ENCODE results near the gene FAM170B.

FAM170B gene
- 0 to 0.24 (median 0) reads per million in 4 donors for total RNA-seq

- no peak for DNase-seq
Observed at GRCh38 chr10:49133706-49134248, at the start of gene FAM170B. Gene FAM170B (minus strand): TSS chr10:49134021. CDS start chr10:49133918, 103 bp downstream.

DNA sequence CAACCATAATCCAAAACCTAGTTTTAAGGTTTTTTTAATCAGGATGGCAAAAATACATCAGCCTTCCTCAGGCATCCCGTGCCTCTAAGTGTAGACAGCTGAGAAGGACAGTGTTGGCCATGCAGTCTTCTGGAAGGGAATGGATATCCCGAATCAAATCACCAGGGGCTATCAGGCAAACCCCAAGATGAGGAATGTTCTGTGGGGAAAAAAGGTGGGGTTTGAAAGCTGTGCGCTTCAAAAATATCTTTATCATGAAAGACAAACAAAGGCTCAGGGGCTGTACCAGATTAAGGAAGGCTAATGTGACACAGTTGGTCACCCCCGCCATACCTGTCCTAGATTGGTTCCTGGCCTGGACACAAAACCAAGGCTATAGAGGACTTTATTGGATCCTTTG is 49.0 kb upstream of the FAM170B start:
- DNase-seq: no peak

GRCh38 chr10:49180444-49180860 is 46.6 kb upstream of the FAM170B start:
- peak in 1 of 5 donors; percentile 42 for DNase-seq

DNA sequence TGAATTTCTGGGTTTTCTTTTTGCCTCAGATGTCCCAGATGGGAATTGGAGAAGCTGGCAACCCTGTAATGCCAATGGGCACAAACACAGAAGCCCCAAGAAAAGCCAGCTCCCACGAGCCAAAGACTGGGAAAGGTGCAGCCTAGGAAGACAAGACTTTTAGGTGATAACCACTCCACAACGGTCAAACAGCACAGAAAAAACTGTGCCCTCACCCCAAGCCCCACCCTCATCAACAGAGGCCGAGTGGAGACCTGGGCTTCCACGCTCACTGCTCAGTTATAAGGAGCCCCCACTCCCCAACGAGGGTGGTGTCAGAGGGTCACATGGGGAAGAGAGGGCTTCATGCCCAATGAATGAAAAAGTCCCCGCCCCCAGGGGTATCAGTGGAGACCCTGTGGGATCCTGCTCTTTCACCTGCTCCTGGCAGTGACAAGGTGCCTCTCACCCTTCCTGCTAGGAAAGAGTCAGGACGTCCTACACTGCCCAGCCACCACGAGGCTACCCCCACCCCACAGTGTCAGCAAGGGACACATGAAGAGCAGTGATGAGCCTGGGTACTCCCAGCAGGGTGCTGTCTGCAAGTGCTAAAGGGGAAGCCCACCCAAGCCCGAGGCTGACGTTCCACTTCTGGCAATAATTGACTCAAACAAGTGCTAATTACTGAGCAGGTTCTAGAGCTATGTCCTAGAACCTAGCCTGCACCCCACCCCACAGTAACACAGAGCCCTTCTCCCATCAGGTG is 46.0 kb upstream of the FAM170B start:
- DNase-seq: no peak

DNA sequence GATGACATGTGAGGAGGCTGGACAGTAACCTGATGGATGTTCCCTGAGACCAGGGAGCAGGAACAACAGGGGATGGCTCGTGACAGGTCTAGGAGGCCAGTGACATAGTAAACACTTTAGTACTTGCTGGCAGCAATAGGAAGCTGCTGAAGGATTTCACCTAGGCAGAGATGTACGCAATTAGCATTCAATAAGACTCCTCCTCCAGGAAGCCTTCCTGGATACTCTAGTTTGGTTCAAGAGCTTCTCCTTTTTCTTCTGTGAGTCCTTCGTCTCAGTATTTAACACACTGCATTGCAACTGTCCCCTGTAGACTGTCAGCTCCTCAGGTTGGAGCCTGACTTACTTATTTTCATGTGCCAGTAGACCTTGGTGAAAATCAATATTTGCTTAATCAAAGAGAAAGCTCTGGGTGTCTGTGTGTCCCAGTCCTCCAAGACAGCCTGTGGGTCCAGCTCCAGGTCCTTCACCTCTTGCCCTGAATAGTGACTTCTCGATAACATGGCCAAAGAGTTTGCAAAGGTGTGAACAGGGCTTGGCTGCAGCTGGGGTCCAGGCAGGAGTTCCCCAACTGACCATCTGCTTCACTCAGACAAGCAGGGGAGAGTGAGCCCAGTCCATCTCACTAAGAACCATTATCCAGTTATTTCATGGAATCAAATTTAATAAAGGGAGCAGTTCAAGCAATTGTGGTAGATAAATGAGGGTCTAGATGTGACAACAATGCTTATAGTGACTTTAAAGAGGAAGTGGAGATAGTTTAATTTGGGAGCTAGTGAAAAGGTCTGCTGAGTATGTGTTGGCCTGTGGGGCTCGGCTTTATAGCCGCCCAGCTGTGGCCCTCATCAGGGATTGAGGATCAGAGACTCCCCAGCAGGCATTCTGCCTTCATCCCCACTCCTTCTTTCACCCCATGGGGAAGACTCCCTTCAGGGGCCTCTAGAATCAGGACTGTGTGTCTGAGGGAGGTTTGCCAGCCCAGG is 45.0 kb upstream of the FAM170B start:
- DNase-seq: no peak

DNA sequence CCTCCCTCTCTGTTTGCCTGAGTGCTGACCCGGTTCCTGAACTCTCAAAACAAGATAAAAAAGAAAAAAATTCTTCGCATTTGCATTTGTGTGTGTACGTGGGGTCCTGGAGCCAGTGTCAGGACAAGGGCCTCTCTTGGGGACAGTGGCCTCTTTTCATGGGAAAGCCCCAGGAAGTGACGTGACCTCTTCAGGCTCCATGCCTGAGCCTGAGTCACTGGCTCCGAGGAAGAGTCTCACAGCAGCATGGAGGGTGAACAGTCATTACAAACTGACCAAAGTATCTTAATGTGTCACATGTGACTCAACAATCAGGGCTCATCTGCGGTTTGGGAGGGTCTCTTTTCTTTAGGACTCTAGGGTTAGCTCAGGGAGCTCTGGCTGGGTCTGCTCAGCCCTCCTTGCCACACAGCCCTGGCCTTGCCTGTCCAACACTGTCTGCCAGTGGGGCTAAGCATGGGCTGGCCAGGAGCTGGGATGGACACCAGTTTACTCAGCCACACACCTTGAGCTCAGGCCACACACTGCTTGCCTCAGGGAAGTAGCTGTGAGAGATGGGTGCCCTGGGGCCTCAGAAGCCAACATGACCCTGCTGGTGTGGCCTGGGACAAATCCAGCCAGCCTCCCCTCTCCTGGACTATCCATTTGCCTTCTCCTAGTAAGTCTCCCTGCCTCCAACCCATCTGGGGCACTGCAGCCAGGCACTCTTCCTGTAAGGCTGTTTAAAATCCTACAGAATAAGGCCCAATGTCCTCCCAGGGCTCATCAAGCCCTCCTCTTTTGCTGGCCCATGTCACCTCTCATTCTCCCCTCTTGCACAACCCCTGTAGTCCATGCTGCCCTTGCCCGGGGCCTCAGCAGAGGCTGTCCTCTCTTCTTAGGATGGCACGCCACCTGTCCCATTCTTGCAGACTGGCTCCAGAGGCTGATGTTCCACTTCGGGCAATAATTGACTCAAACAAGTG is 43.9 kb upstream of the FAM170B start:
- peak in 2 of 5 donors; percentile 19 to 92 for DNase-seq

DNA sequence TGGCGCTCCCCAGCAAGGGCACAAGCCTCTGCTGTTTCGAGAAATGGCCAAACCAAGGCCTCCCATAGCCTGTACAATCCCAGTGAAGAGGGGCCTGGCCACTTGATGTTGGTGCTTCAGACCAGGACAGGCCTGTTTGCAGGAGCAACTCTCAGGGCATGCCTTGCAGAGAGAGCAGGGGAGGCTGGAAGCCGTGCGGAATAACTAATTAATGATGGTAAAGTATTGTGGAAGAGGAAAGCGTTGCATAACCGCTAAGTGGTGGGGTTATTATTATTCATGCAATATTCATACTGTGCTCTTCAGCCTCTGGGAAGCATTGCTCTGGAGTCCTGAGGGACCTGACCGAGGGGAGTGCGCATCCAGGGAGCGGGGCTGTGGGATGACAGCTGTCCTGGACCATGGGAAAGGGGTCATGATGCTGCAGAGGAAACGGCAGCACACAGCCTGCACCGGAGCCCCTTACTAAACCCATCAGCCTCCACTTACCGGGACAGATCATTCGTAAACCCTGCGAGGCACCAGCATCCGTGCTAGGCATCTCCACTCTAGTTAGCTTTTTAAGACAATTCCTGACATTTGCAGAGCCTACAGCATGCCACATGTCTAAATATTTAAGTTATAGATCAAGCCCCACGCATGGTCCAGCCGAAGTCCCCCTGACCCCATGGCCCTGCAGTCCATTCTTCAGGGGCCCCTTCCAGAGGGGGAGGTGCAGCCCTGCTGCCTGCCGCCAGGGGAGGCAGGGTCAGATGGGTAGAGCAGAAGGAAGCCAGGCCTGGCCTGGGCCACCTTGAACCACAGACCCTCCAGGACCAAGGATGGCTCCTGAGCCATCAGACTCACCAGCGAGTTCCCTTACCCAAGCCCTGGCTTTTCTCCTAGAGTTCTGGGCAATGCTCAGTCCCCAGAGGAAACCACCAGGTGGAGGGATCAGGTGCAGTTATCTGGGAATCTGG is 42.8 kb upstream of the FAM170B start:
- no peak for DNase-seq

- no peak for DNase-seq
Observed at GRCh38 chr10:49175587-49176309, 41.9 kb upstream of the FAM170B start.

- DNase-seq: no peak
Observed at GRCh38 chr10:49174926-49175500, 41.2 kb upstream of the FAM170B start.

GRCh38 chr10:49174261-49174925 is 40.6 kb upstream of the FAM170B start:
- DNase-seq: no peak

DNA sequence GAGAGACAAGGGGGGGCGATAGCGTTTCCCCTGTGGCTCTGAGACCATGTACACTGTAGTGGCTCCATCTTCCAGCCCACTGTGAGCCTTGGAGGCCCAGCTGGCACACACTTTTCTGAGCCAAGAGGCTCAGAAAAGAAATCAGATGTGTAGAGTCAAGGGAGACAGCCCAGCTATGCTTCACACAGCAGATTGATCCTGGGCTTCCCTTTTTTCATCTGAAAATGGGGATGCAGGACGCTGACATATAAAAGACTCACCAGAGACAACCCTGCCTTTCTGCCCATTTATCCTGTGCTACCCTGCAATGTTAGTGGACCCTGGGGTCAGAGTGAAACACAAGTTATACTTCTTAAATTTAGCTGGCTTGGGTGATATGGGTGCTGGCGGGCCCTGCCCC is 40.0 kb upstream of the FAM170B start:
- DNase-seq: no peak

DNA sequence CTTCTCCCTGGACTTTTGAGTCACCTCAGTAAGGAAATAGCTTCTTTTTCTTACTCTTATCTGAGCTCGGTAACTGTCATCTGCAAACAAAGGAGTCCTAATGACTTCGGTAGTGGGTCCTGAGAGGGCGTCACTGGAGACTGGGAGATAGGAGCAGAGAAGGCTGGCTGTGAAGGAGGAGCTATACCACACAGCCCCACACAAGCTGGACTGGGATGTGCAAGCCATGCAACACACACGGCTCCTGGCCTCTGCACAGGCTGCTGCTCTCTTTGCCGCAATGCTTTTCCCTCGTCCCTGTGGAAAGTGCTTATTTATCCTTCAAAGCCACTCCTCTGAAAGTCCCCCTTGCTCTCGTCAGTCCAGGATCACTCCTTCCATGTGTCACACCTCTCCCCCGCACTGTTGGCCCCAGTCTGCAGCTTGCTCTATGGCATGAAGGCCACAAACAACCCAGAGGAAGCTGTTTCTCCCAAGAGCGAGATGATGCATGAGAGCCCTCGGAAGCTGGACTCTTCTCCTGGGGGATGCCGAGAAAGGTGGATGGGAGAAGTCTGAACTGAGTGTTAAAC is 39.5 kb upstream of the FAM170B start:
- DNase-seq: no peak

DNA sequence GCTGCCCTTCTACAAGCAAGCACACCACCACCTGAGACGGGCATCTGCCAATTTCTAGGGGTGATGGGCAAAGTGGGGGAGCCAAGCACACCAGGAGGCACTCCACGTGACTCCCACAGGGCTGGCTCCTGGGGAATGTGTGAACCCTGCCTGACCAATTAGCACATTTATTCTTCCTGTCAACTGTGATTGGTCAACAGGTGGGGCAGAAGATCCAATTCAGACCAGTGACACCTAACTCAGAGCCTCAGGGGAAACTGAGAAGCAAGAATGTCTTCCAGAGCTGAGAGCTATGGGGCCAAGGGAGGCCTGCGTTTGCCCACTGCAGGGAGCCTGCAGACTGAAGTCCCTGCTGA is 38.9 kb upstream of the FAM170B start:
- DNase-seq: no peak

DNA sequence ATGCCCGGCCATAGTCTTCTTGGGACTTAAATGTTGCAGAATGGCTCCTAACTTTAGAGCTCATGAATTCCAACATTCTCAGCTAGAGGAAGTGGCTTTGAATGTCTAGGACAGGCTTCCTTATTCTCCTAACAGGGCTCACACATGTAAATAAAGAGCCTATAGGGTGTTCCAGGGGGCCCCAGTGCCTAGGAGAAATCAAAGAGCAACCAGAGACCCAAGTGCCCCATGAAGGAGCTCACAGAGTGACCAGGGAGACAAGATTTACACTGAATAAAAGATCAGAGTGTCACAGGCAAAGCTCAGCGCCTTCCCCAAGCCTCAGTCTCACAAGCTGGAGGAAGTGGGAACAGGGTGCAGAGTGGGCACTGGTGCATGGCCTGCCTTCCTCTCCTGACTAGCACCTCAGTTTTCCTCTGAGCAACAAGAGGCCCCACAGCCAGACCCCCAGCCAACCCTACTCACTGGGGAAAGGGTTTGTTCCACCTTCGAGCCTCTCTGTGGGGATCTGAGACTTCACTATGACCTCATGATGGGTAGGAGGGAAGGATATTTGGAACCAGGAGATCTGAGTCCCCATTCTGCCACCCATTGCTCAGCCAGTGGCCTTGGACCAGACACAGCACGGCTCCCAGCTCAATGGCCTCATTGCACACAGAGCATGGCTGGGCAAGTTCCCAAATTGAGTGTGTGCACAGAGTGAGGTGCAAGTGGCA is 38.4 kb upstream of the FAM170B start:
- no peak for DNase-seq

- no peak for DNase-seq
Observed at GRCh38 chr10:49171326-49172060, 37.7 kb upstream of the FAM170B start.

GRCh38 chr10:49170632-49171325 is 37.0 kb upstream of the FAM170B start:
- DNase-seq: no peak

- no peak for DNase-seq
Observed at GRCh38 chr10:49169776-49170175, 36.0 kb upstream of the FAM170B start.

Data from T-helper 1 cell (primary cell).